ENCODE data around the gene CRYBA1.

DNA sequence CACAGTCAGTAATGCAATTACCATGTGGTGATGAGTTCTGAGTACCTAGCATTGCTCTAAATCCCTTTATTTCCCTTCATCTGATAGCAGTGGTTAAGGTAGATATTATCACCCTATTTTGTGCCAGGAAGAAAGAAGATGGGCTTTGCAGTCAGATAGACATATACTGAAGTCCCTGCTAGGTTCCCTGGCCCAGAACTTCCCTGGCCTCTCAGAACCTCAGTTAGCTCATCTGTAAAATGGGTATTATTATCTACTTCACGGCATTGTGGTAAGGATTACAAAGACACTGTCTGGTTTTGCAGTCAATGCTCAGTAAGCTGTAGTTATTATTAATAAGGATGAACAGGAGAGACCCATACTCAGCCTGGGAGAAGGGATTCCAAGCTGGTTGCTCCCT lies 4.6 kb upstream of the CRYBA1 start:
- no peak for TF ChIP-seq GATA3 (IDR thresholded peaks at IDR 0.05; ENCODE audit: low read depth, low read length)
- peak; percentile 36; the same call in 1 of the 2 replicates for TF ChIP-seq GATA2 (IDR thresholded peaks at IDR 0.05; ENCODE audit: low read depth, low read length)
